Measurements from ENCODE around the gene DIP2C.
"Not testable (repeated sequence)": the region's sequence is repeated elsewhere in the genome, so short reads cannot be mapped to it uniquely, and the experiment has no call there.

DIP2C gene

GRCh38 chr10:590721-591120, 98.7 kb downstream of the DIP2C start:
- no peak for DNase-seq

- no peak for DNase-seq
These were observed 99.3 kb downstream of the DIP2C start for GRCh38 chr10:589961-590680.

GRCh38 chr10:588246-589165, 101.0 kb downstream of the DIP2C start:
- no peak for DNase-seq

GRCh38 chr10:586716-587115, 102.8 kb downstream of the DIP2C start:
- DNase-seq, result no peak

- DNase-seq, result no peak
These were observed 103.3 kb downstream of the DIP2C start for GRCh38 chr10:586151-586550.

- no peak for DNase-seq
These were observed 104.0 kb downstream of the DIP2C start for GRCh38 chr10:585502-585901.

- not testable (repeated sequence) for DNase-seq
These were observed 104.8 kb downstream of the DIP2C start for GRCh38 chr10:584497-585290.

- no peak for DNase-seq
These were observed 106.0 kb downstream of the DIP2C start for GRCh38 chr10:583433-583832.

GRCh38 chr10:581776-582330, 107.6 kb downstream of the DIP2C start:
- DNase-seq, result no peak

- no peak for DNase-seq
These were observed 108.7 kb downstream of the DIP2C start for GRCh38 chr10:580778-581177.

- DNase-seq, result no peak
These were observed 113.4 kb downstream of the DIP2C start for GRCh38 chr10:576130-576465.

GRCh38 chr10:575402-576129, 113.9 kb downstream of the DIP2C start:
- DNase-seq, result no peak

GRCh38 chr10:572696-573095, 116.8 kb downstream of the DIP2C start:
- DNase-seq, result no peak

- no peak for DNase-seq
These were observed 117.6 kb downstream of the DIP2C start for GRCh38 chr10:571688-572451.

GRCh38 chr10:571166-571565, 118.3 kb downstream of the DIP2C start:
- no peak for DNase-seq

GRCh38 chr10:570628-571163, 118.8 kb downstream of the DIP2C start:
- no peak for DNase-seq

GRCh38 chr10:569961-570627, 119.4 kb downstream of the DIP2C start:
- DNase-seq, result no peak

- DNase-seq, result no peak
These were observed 120.6 kb downstream of the DIP2C start for GRCh38 chr10:568848-569247.

- no peak for DNase-seq
These were observed 121.6 kb downstream of the DIP2C start for GRCh38 chr10:567869-568268.

GRCh38 chr10:566241-566885, 123.1 kb downstream of the DIP2C start:
- DNase-seq, result no peak

Data from effector CD4-positive, alpha-beta T cell (primary cell).